SU-DHL-6 (cell line): ENCODE data around the gene KIR3DL2.

ENCODE experiments used
- H2AFZ ChIP-seq: fragments of 200-600 bp; sonication (generic); 2 replicates; pipeline ENCODE4 v1.6.1; 2014; ENCODE audit warnings: low read depth, mild to moderate bottlenecking, moderate library complexity, mixed read lengths, antibody characterized with exemption, low read length; ENCODE audit not compliant: severe bottlenecking
- H3F3A ChIP-seq: fragments of 200-600 bp; shearing (Covaris generic); 2 replicates; pipeline ENCODE4 v1.6.0; 2016; ENCODE audit warnings: antibody characterized with exemption, mild to moderate bottlenecking; ENCODE audit not compliant: insufficient read depth
- H3K27ac ChIP-seq: fragments of 200-600 bp; sonication (generic); 2 replicates; pipeline ENCODE4 v1.5.1; 2016; ENCODE audit warnings: low read depth, mild to moderate bottlenecking, low read length, moderate library complexity, mixed read lengths
- H3K27me3 ChIP-seq: fragments of 200-600 bp; sonication (generic), shearing (Covaris generic); 2 replicates; pipeline ENCODE4 v1.6.0; 2014; ENCODE audit warnings: mild to moderate bottlenecking, low read length
- H3K36me3 ChIP-seq: fragments of 200-600 bp; sonication (generic); 2 replicates; pipeline ENCODE4 v1.6.1; 2014; ENCODE audit warnings: mild to moderate bottlenecking, low read length, mixed read lengths
- H3K4me2 ChIP-seq: fragments of 300-600, 200-600 bp; shearing (Covaris generic), sonication (generic); 2 replicates; pipeline ENCODE4 v1.6.0; 2014; ENCODE audit warnings: low read length, low read depth, mild to moderate bottlenecking; ENCODE audit not compliant: poor library complexity, severe bottlenecking
- H3K4me3 ChIP-seq: fragments of 200-600 bp; sonication (generic); 2 replicates; pipeline ENCODE4 v1.5.1; 2014; ENCODE audit warnings: antibody characterized with exemption, low read length, mild to moderate bottlenecking, mixed read lengths; ENCODE audit not compliant: insufficient read depth, poor library complexity, severe bottlenecking
- H3K79me2 ChIP-seq: fragments of 200-600 bp; sonication (generic); 2 replicates; pipeline ENCODE4 v1.6.1; 2014; ENCODE audit warnings: mild to moderate bottlenecking, low read length, moderate library complexity; ENCODE audit not compliant: insufficient read depth
- H3K9ac ChIP-seq: fragments of 200-600 bp; sonication (generic); 2 replicates; pipeline ENCODE4 v1.7.0; 2014; ENCODE audit warnings: mild to moderate bottlenecking, low read length
- H3K9me2 ChIP-seq: fragments of 200-600 bp; sonication (generic); replicated peaks from 2 replicates; pipeline ENCODE4 v1.6.1; 2014; ENCODE audit warnings: low read length; ENCODE audit not compliant: insufficient read depth
- H3K9me3 ChIP-seq: fragments of 200-600 bp; sonication (generic); 2 replicates; pipeline ENCODE4 v1.6.1; 2014; ENCODE audit warnings: low read length, mixed read lengths; ENCODE audit not compliant: insufficient read depth
- H4K20me1 ChIP-seq: fragments of 200-600 bp; sonication (generic); 2 replicates; pipeline ENCODE4 v1.6.1; 2014; ENCODE audit warnings: low read depth, mild to moderate bottlenecking, antibody characterized with exemption, low read length, moderate library complexity, mixed read lengths
- CTCF ChIP-seq: fragments of 200-600 bp; sonication (generic); IDR thresholded peaks from one replicate; pipeline ENCODE4 v1.5.1; 2017; ENCODE audit warnings: antibody characterized with exemption, mild to moderate bottlenecking, low read length, moderate library complexity; ENCODE audit not compliant: insufficient read depth, poor library complexity, severe bottlenecking
- EZH2phosphoT487 ChIP-seq: fragments of 200-600 bp; sonication (generic), shearing (Covaris generic); conservative IDR thresholded peaks from 2 replicates; pipeline ENCODE4 v1.6.1; 2018; ENCODE audit warnings: mild to moderate bottlenecking, antibody characterized with exemption, low read length, moderate library complexity, mixed read lengths

The KIR3DL2 gene

GRCh38 chr19:54877471-54877870 lies 27.2 kb downstream of the KIR3DL2 start:
- Histone ChIP-seq H3K9ac (no peak overlapping the region), H4K20me1 (no peaks in the 10 kb centered on the region), H3K79me2 (no peaks in the 10 kb centered on the region), H3K36me3 (no peaks in the 10 kb centered on the region), H3K27me3 (no peaks in the 10 kb centered on the region), H3K4me3 (no peak overlapping the region), H3K4me2 (no peak overlapping the region), H3K27ac (no peak overlapping the region), H3K9me3 (no peaks in the 10 kb centered on the region), H3K9me2 (no peaks in the 10 kb centered on the region), H2AFZ (no peak overlapping the region), H3F3A (no peaks in the 10 kb centered on the region)
- TF ChIP-seq EZH2phosphoT487, result no peak
- TF ChIP-seq CTCF, result no peak

- Histone ChIP-seq H3K27ac (no peak overlapping the region), H4K20me1 (no peaks in the 10 kb centered on the region), H3K4me2 (no peak overlapping the region), H2AFZ (no peak overlapping the region), H3K27me3 (no peaks in the 10 kb centered on the region), H3K36me3 (no peaks in the 10 kb centered on the region), H3K79me2 (no peaks in the 10 kb centered on the region), H3K4me3 (no peak overlapping the region), H3F3A (no peaks in the 10 kb centered on the region), H3K9me3 (no peaks in the 10 kb centered on the region), H3K9ac (no peak overlapping the region), H3K9me2 (no peaks in the 10 kb centered on the region)
- TF ChIP-seq EZH2phosphoT487 (no peak), CTCF (no peak)
These were observed 31.6 kb downstream of the KIR3DL2 start for GRCh38 chr19:54881884-54882283.

GRCh38 chr19:54882758-54883157 lies 32.5 kb downstream of the KIR3DL2 start:
- Histone ChIP-seq H3K9me3 (no peaks in the 10 kb centered on the region), H2AFZ (peak overlapping the region; percentile 72), H3K27ac (no peak overlapping the region), H3K79me2 (no peaks in the 10 kb centered on the region), H3K4me3 (no peak overlapping the region), H3K27me3 (no peaks in the 10 kb centered on the region), H4K20me1 (no peaks in the 10 kb centered on the region), H3K36me3 (no peaks in the 10 kb centered on the region), H3K4me2 (peak overlapping the region; percentile 62), H3K9ac (0 out of 2 replicates have a peak overlapping the region, but pooled peaks have one; percentile 15), H3F3A (no peaks in the 10 kb centered on the region), H3K9me2 (no peaks in the 10 kb centered on the region)
- TF ChIP-seq CTCF (peak; percentile 39), EZH2phosphoT487 (no peak)

- no peaks in the 10 kb centered on the region for H3K9me2 ChIP-seq
- TF ChIP-seq EZH2phosphoT487 (no peak), CTCF (no peak)
- peak overlapping the region; percentile 72 for H2AFZ ChIP-seq
- H3K27ac ChIP-seq, result no peak overlapping the region
- no peaks in the 10 kb centered on the region for H3F3A ChIP-seq
- no peaks in the 10 kb centered on the region for H3K9me3 ChIP-seq
- H3K27me3 ChIP-seq, result no peaks in the 10 kb centered on the region
- H3K4me2 ChIP-seq, result peak overlapping the region; percentile 62
- H3K4me3 ChIP-seq, result no peak overlapping the region
- no peaks in the 10 kb centered on the region for H4K20me1 ChIP-seq
- H3K36me3 ChIP-seq, result no peaks in the 10 kb centered on the region
- no peaks in the 10 kb centered on the region for H3K79me2 ChIP-seq
- 0 out of 2 replicates have a peak overlapping the region, but pooled peaks have one; percentile 15 for H3K9ac ChIP-seq
These were observed 33.0 kb downstream of the KIR3DL2 start for GRCh38 chr19:54883228-54883627.
